ENCODE data around the gene FABP1. TPM values are rescaled to one million over a fixed set of nuclear protein-coding genes. Genes with fewer than 3 reads are reported as not detected.
A peak's percentile ranks its signal among the peaks of the same experiment; 100 is the strongest.

Gene FABP1
- total and polyA plus RNA-seq, 9 of the 15 experiments (the other 6 are each of a cell fraction or from before 2014, with no cell fraction given) = 0.64 TPM; not detected in 8

GRCh38 chr2:88088999-88089398 is 38.9 kb downstream of the FABP1 start:
- CTCF ChIA-PET (ENCODE audit: low intra/inter-chr PET ratio) = no interaction called here

GRCh38 chr2:88087763-88088162 is 40.1 kb downstream of the FABP1 start:
- FAIRE-seq (no peak), ATAC-seq (no peak), DNase-seq (ENCODE audit: extremely low read depth in 1 of 4, low spot score in 3 of 4) (no peak)
- Histone ChIP-seq H3K4me1 (replicated peaks in 1 of 2; ENCODE audit: control insufficient read depth in 2 of 2, insufficient read depth in 2 of 2, low read length in 2 of 2) (peaks cover 3 to 13% of the 10 kb centered on the region in 2 experiments; a peak in 3 of 5 replicates), H3K4me3 (no peak overlapping the region), H3K36me3 (ENCODE audit: control insufficient read depth, insufficient read depth, low read length) (no peaks in the 10 kb centered on the region), H4K20me1 (replicated peaks; ENCODE audit: control insufficient read depth, insufficient read depth, low read length) (no peaks in the 10 kb centered on the region), H3K9me3 (replicated peaks; ENCODE audit: control insufficient read depth, insufficient read depth, low read depth, low read length) (no peaks in the 10 kb centered on the region), H3K9me1 (ENCODE audit: control insufficient read depth, insufficient read depth, low read length) (no peaks in the 10 kb centered on the region), H3K27me3 (ENCODE audit: control insufficient read depth in 2 of 2, insufficient read depth in 2 of 2, low read length in 2 of 2) (peaks cover 10 to 22% of the 10 kb centered on the region in 2 experiments; a peak in 4 of 5 replicates), H3K4me2 (ENCODE audit: insufficient read depth, low read length) (no peak overlapping the region), H3K27ac (ENCODE audit: extremely low read depth, low read depth, low read length) (no peak overlapping the region), H2AFZ (ENCODE audit: low read depth, low read length) (no peak overlapping the region), H3K79me2 (ENCODE audit: control insufficient read depth, insufficient read depth, low read length) (no peaks in the 10 kb centered on the region), H3K9ac (ENCODE audit: insufficient read depth in 1 of 2, low read depth in 2 of 2, low read length in 2 of 2) (no peak overlapping the region)
- ChIA-PET POLR2A (no interaction called here), CTCF (ENCODE audit: low intra/inter-chr PET ratio) (no interaction called here)
- intact Hi-C loops (cut with micrococcal nuclease) = no loop called here
- BruUV-seq (replicated peaks) = no TSS peak
- in situ Hi-C loops (cut with MboI) = no loop called here
- TF ChIP-seq SRSF1 (IDR thresholded peaks at IDR 0.05; ENCODE audit: low read depth, low read length) (no peak), ZNF263 (CRISPR knock-in tag; IDR thresholded peaks at IDR 0.05; ENCODE audit: borderline replicate concordance) (peak; percentile 77; the same call in 1 of the 2 replicates), ZNF780A (CRISPR knock-in tag; IDR thresholded peaks at IDR 0.05) (no peak), ZNF696 (CRISPR knock-in tag; conservative IDR thresholded peaks at IDR 0.05) (no peak)
- WGBS (ENCODE audit: insufficient coverage, low coverage, missing lambda C conversion rate) = 43% methylated on average over 16 of the region's 17 CpGs

More at GRCh38 chr2:88088999-88089398, 38.9 kb downstream of the FABP1 start:
- no peak overlapping the region for H3K27ac ChIP-seq (ENCODE audit: extremely low read depth, low read depth, low read length)
- H3K4me2 ChIP-seq (ENCODE audit: insufficient read depth, low read length) = no peak overlapping the region
- H3K36me3 ChIP-seq (ENCODE audit: control insufficient read depth, insufficient read depth, low read length) = no peaks in the 10 kb centered on the region
- BruUV-seq (replicated peaks) = no TSS peak
- H3K4me3 ChIP-seq = no peak overlapping the region
- H3K9me3 ChIP-seq (replicated peaks; ENCODE audit: control insufficient read depth, insufficient read depth, low read depth, low read length) = no peaks in the 10 kb centered on the region
- no peak overlapping the region for H2AFZ ChIP-seq (ENCODE audit: low read depth, low read length)
- no peak for ATAC-seq
- TF ChIP-seq ZNF134 (CRISPR knock-in tag; conservative IDR thresholded peaks at IDR 0.05) (peak; percentile 98), MITF (IDR thresholded peaks at IDR 0.05) (no peak), RBM25 (IDR thresholded peaks at IDR 0.05; ENCODE audit: low read depth, low read length, severe bottlenecking) (peak; percentile 51)
- peaks cover 3 to 16% of the 10 kb centered on the region in 2 experiments; a peak in 3 of 5 replicates for H3K4me1 ChIP-seq (replicated peaks in 1 of 2; ENCODE audit: control insufficient read depth in 2 of 2, insufficient read depth in 2 of 2, low read length in 2 of 2)
- no peak overlapping the region for H3K9ac ChIP-seq (ENCODE audit: insufficient read depth in 1 of 2, low read depth in 2 of 2, low read length in 2 of 2)
- in situ Hi-C loops (cut with MboI) = no loop called here
- intact Hi-C loops (cut with micrococcal nuclease) = no loop called here
- H4K20me1 ChIP-seq (replicated peaks; ENCODE audit: control insufficient read depth, insufficient read depth, low read length) = no peaks in the 10 kb centered on the region
- H3K27me3 ChIP-seq (ENCODE audit: control insufficient read depth in 2 of 2, insufficient read depth in 2 of 2, low read length in 2 of 2) = peaks cover 5 to 12% of the 10 kb centered on the region in 2 experiments; a peak in 3 of 5 replicates
- POLR2A ChIA-PET = interaction anchor here (0.6 kb wide), 1 partner anchor 85 kb away, joined by 3 read pairs; no protein-coding TSS in a partner anchor
- FAIRE-seq = no peak
- no peaks in the 10 kb centered on the region for H3K79me2 ChIP-seq (ENCODE audit: control insufficient read depth, insufficient read depth, low read length)
- WGBS (ENCODE audit: insufficient coverage, low coverage, missing lambda C conversion rate) = 47% methylated on average over 2 of the region's 2 CpGs
- DNase-seq (ENCODE audit: extremely low read depth in 1 of 4, low spot score in 3 of 4) = no peak
- H3K9me1 ChIP-seq (ENCODE audit: control insufficient read depth, insufficient read depth, low read length) = no peaks in the 10 kb centered on the region

All from K562 (cell line).